SK-N-SH treated with all-trans-retinoic acid at 6 μM for 48 hours (cell line): ENCODE measurements around the gene CCDC102A.

Source experiments
- ATAC-seq: fragments of 200-7000 bp; cut with Tn5 transposase; 3 replicates; pipeline ENCODE4 v1.9.1; 2020; ENCODE audit warnings: mild to moderate bottlenecking, moderate library complexity
- CREB5 ChIP-seq: fragments of 250-450 bp; sonication (Bioruptor Pico); IDR thresholded peaks from 2 replicates; pipeline ENCODE4 v1.5.1; 2020; ENCODE audit warnings: low read depth, mild to moderate bottlenecking, moderate library complexity
- CSDC2 ChIP-seq: fragments of 250-450 bp; sonication (Bioruptor Pico); IDR thresholded peaks from 2 replicates; pipeline ENCODE4 v1.5.0; 2020; ENCODE audit warnings: mild to moderate bottlenecking, moderate library complexity
- ESRRG ChIP-seq: fragments of 250-450 bp; sonication (Bioruptor Pico); IDR thresholded peaks from 2 replicates; pipeline ENCODE4 v1.6.1; 2021; ENCODE audit warnings: mild to moderate bottlenecking
- GLIS3 ChIP-seq: fragments of 250-450 bp; sonication (Bioruptor Pico); IDR thresholded peaks from 2 replicates; pipeline ENCODE4 v1.5.0; 2020; ENCODE audit warnings: mild to moderate bottlenecking, moderate library complexity
- ISL1 ChIP-seq: fragments of 250-450 bp; sonication (Bioruptor Pico); IDR thresholded peaks from 2 replicates; pipeline ENCODE4 v2.1.2; 2022; ENCODE audit warnings: mild to moderate bottlenecking, moderate library complexity
- POU6F1 ChIP-seq: fragments of 250-450 bp; sonication (Bioruptor Pico); IDR thresholded peaks from 2 replicates; pipeline ENCODE4 v1.8.0; 2021; ENCODE audit warnings: low read depth, mild to moderate bottlenecking, moderate library complexity, borderline replicate concordance
- PPARA ChIP-seq: fragments of 250-450 bp; sonication (Bioruptor Pico); IDR thresholded peaks from 2 replicates; pipeline ENCODE4 v1.5.0; 2020; ENCODE audit warnings: mild to moderate bottlenecking, borderline replicate concordance
- TCF4 ChIP-seq: fragments of 250-450 bp; sonication (Bioruptor Pico); IDR thresholded peaks from 2 replicates; pipeline ENCODE4 v1.8.0; 2021; ENCODE audit warnings: mild to moderate bottlenecking, moderate library complexity, borderline replicate concordance
- TOX ChIP-seq: fragments of 250-450 bp; sonication (Bioruptor Pico); IDR thresholded peaks from 2 replicates; pipeline ENCODE4 v1.8.0; 2021; ENCODE audit warnings: mild to moderate bottlenecking, moderate library complexity, borderline replicate concordance
- TSHZ2 ChIP-seq: fragments of 250-450 bp; sonication (Bioruptor Pico); IDR thresholded peaks from 2 replicates; pipeline ENCODE4 v1.5.0; 2020; ENCODE audit warnings: mild to moderate bottlenecking, moderate library complexity
- ZC3H10 ChIP-seq: fragments of 250-450 bp; sonication (Bioruptor Pico); IDR thresholded peaks from 2 replicates; pipeline ENCODE4 v1.5.1; 2021; ENCODE audit warnings: mild to moderate bottlenecking, moderate library complexity
- ZFP3 ChIP-seq: fragments of 250-450 bp; sonication (Bioruptor Pico); IDR thresholded peaks from 2 replicates; pipeline ENCODE4 v1.5.0; 2020; ENCODE audit warnings: mild to moderate bottlenecking, moderate library complexity
- ZFP30 ChIP-seq: fragments of 450-650 bp; formaldehyde crosslinking; IDR thresholded peaks from 2 replicates; pipeline ENCODE4 v1.5.0; 2022; ENCODE audit warnings: mild to moderate bottlenecking, moderate library complexity
- ZNF565 ChIP-seq: fragments of 450-650 bp; formaldehyde crosslinking; conservative IDR thresholded peaks from 2 replicates; pipeline ENCODE4 v1.5.0; 2020; ENCODE audit warnings: low read depth, mild to moderate bottlenecking, moderate library complexity
- ZNF70 ChIP-seq: fragments of 450-650 bp; formaldehyde crosslinking; IDR thresholded peaks from 2 replicates; pipeline ENCODE4 v1.5.0; 2020; ENCODE audit warnings: mild to moderate bottlenecking, moderate library complexity
- ZNF8 ChIP-seq: fragments of 450-650 bp; formaldehyde crosslinking; IDR thresholded peaks from 2 replicates; pipeline ENCODE4 v1.5.0; 2020; ENCODE audit warnings: mild to moderate bottlenecking, moderate library complexity

Gene CCDC102A

GRCh38 chr16:57478396-57479204 lies 57.8 kb downstream of the CCDC102A start:
- TF ChIP-seq TCF4 (CRISPR knock-in tag) (no peak), ZNF8 (CRISPR knock-in tag) (no peak), TSHZ2 (CRISPR knock-in tag) (no peak), POU6F1 (CRISPR knock-in tag) (no peak), CREB5 (no peak), ISL1 (CRISPR knock-in tag) (no peak)
- TF ChIP-seq, all 23 proteins: peak for 0
- ATAC-seq = 0 out of 3 replicates have a peak, but pooled peaks have one; percentile 1

GRCh38 chr16:57477531-57478202 lies 58.7 kb downstream of the CCDC102A start:
- no peak for ATAC-seq

GRCh38 chr16:57476546-57477410 lies 59.6 kb downstream of the CCDC102A start:
- ATAC-seq = no peak
- TF ChIP-seq ZC3H10 (CRISPR knock-in tag) (no peak), ZFP3 (CRISPR knock-in tag) (no peak), ZNF8 (CRISPR knock-in tag) (no peak)
- TF ChIP-seq, all 23 proteins: peak for 0

More at GRCh38 chr16:57477531-57478202, 58.7 kb downstream of the CCDC102A start:
- TF ChIP-seq CSDC2 (CRISPR knock-in tag) (no peak), ZNF70 (CRISPR knock-in tag) (no peak), GLIS3 (CRISPR knock-in tag) (no peak), ISL1 (CRISPR knock-in tag) (no peak), ZFP3 (CRISPR knock-in tag) (no peak), ESRRG (no peak)

GRCh38 chr16:57475711-57476339 lies 60.5 kb downstream of the CCDC102A start:
- TF ChIP-seq ZFP30 (CRISPR knock-in tag) (no peak), ZNF565 (CRISPR knock-in tag) (no peak), ZFP3 (CRISPR knock-in tag) (no peak), PPARA (no peak), ISL1 (CRISPR knock-in tag) (no peak), ZNF70 (CRISPR knock-in tag) (no peak), CREB5 (no peak), TOX (CRISPR knock-in tag) (no peak)
- ATAC-seq = peak; percentile 60
